SU-DHL-6 (cell line): ENCODE results near the gene PRR15.

Source experiments
- CTCF ChIP-seq: fragments of 200-600 bp; sonication (generic); IDR thresholded peaks from one replicate; pipeline ENCODE4 v1.5.1; 2017; ENCODE audit warnings: antibody characterized with exemption, mild to moderate bottlenecking, low read length, moderate library complexity; ENCODE audit not compliant: insufficient read depth, poor library complexity, severe bottlenecking
- EZH2phosphoT487 ChIP-seq: fragments of 200-600 bp; sonication (generic), shearing (Covaris generic); conservative IDR thresholded peaks from 2 replicates; pipeline ENCODE4 v1.6.1; 2018; ENCODE audit warnings: mild to moderate bottlenecking, antibody characterized with exemption, low read length, moderate library complexity, mixed read lengths

DNA sequence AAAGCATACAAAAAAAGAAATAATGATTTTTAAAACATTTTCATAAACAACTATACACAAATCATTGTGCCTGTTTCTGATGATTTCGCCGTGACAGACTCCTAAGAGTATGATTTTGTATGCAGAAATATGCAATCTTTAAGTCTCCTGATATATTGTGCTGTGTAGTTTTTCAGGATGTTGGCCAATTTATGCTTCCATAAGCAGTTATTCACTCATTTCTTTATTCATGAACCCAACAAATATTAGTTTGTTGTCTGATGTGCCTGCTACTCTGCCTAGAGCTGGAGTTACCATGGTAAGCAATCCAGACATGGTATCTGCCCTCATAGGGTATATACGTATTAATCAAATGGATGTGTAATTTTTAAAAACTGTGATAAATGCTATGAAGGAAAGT is 40.4 kb downstream of the PRR15 start:
- TF ChIP-seq CTCF (no peak), EZH2phosphoT487 (no peak)
